Ishikawa (cell line): ENCODE measurements around the gene LLGL1.

Experiments used
- CEBPB ChIP-seq: IDR thresholded peaks from 2 replicates; pipeline ENCODE4 v1.6.1; 2012
- EGR1 ChIP-seq: IDR thresholded peaks from 2 replicates; pipeline ENCODE4 v1.6.1; 2012
- EP300 ChIP-seq: IDR thresholded peaks from 2 replicates; pipeline ENCODE4 v1.6.1; 2012; ENCODE audit warnings: borderline replicate concordance
- FOXM1 ChIP-seq: IDR thresholded peaks from 2 replicates; pipeline ENCODE4 v1.6.1; 2012; ENCODE audit warnings: low read depth, borderline replicate concordance
- MAX ChIP-seq: IDR thresholded peaks from 2 replicates; pipeline ENCODE4 v1.6.1; 2012
- NFIC ChIP-seq: IDR thresholded peaks from 2 replicates; pipeline ENCODE4 v1.6.1; 2012
- RAD21 ChIP-seq: IDR thresholded peaks from 2 replicates; pipeline ENCODE4 v1.6.1; 2012; ENCODE audit warnings: low read depth
- REST ChIP-seq: IDR thresholded peaks from 2 replicates; pipeline ENCODE4 v1.6.1; 2012; ENCODE audit warnings: low read depth, mild to moderate bottlenecking
- TEAD4 ChIP-seq: IDR thresholded peaks from 2 replicates; pipeline ENCODE4 v1.6.1; 2012
- YY1 ChIP-seq: IDR thresholded peaks from 2 replicates; pipeline ENCODE4 v1.6.1; 2012; ENCODE audit warnings: low read depth
- ZBTB7A ChIP-seq: IDR thresholded peaks from 2 replicates; pipeline ENCODE4 v1.6.1; 2012; ENCODE audit warnings: low read depth
- TF ChIP-seq, protein P1 (sequence below): IDR thresholded peaks from 2 replicates; pipeline ENCODE4 v1.6.1; 2012

- TF ChIP-seq MAX (no peak), ZBTB7A (no peak), REST (no peak), TEAD4 (no peak), YY1 (no peak), CEBPB (no peak), FOXM1 (no peak), EP300 (no peak), EGR1 (no peak), RAD21 (no peak), NFIC (no peak)
- TF ChIP-seq, protein P1, sequence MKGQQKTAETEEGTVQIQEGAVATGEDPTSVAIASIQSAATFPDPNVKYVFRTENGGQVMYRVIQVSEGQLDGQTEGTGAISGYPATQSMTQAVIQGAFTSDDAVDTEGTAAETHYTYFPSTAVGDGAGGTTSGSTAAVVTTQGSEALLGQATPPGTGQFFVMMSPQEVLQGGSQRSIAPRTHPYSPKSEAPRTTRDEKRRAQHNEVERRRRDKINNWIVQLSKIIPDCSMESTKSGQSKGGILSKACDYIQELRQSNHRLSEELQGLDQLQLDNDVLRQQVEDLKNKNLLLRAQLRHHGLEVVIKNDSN = no peak
These were observed 12.9 kb downstream of the LLGL1 start for GRCh38 chr17:18238299-18238698.
